NCI-H2196 (cell line): ENCODE results near the gene TASP1.
"Not testable (repeated sequence)": the region's sequence is repeated elsewhere in the genome, so short reads cannot be mapped to it uniquely, and the experiment has no call there.

Experiments used
- DNase-seq: peaks from one replicate; lab custom pipeline; 2025; ENCODE audit not compliant: unreplicated experiment; lab: John Stamatoyannopoulos, UW

Gene TASP1

DNA sequence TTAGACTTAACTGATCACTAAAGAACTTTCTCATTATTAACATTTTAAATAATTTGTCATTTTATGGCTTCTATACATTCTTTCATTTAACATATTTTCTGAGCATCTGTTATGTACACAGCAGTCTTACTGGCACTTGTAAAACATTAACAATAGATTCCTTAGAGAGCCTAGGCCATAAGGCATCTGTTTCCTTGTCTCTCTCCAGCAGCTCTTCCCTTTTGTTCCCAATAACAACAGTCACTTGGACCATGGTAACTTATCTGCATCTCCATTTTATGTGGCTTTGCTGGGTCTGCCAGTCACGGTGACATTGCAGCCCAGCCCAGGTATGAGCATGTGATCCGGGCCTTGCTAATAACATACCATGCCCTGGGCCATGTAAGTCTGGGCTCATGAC is 11.7 kb upstream of the TASP1 start:
- no peak for DNase-seq

DNA sequence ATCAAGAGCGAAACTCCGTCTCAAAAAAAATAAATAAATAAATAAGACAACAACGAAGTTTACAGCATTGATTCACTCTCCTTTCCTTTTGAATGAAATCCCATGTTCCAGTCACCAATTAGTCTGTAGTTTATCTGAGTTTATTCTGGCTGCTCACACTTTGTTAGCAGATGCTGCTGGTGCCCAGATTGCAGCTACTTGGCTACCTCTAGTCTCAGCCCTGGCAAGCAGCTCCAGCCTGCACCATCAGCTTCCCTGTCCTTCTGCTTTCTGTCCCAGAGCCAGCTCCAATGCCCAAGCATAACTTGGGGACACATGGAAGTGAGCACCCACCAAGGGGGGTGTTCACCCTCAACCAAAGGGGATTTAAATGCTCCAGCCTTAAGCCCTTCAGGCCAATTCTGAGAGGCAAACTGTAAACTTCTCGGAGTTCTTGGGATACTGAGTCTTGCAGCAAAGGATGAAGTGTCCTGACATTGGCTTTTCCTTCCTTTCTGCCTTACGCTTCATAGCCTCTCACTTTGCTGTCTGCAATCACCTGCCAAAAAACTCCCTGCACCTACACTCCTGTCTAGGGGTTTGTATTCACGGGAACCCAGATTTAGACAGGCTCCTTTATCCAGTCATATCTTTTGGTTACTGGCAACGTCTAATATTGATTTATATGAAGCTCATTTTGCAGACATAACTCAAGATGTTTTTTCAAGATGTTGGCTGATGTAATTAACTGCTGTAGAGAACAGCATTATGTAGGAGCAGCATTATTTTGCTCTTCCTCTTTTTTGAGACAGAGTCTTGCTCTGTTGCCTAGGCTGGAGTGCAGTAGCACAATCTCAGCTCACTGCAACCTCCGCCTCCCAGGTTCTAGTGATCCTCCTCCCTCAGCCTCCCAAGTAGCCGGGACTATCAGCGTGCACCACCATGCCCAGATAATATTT is 9.8 kb upstream of the TASP1 start:
- no peak for DNase-seq

DNA sequence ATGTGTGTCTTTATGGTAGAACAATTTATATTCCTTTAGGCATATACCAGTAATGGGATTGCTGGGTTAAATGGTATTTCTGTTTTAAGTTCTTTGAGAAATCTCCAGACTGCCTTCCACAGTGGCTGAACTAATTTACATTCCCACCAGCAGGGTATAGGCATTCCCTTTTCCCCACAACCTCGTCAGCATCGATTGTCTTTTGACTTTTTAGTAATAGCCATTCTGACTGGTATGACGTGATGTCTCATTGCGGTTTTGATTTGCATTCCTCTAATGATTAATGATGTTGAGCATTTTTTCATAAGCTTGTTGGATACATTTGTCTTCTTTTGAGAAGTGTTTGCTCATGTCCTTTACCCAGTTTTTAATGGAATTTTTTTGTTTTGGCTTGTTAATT is 5.3 kb upstream of the TASP1 start:
- no peak for DNase-seq

- no peak for DNase-seq
Measured at GRCh38 chr20:13639150-13639497, 392 bp upstream of the TASP1 start.

DNA sequence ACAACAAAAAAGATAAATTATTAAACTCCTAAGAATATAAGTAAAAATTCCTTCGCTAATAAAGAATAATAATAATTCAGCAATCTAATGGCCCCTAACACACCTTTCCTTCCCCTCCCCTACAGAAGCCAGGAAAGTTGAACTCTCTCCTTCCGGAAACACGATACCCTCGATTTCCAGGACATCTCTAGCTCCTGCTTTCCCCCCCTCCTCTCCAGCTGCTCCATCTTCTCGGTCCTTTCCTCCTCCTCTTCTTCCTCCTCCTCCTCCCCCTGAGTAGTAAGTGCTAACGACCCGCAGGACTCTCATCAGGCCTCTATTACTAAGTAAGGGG is 603 bp downstream of the TASP1 start:
- peak; percentile 11 for DNase-seq

- no peak for DNase-seq
Measured at GRCh38 chr20:13632431-13632830, 6.3 kb downstream of the TASP1 start.

DNA sequence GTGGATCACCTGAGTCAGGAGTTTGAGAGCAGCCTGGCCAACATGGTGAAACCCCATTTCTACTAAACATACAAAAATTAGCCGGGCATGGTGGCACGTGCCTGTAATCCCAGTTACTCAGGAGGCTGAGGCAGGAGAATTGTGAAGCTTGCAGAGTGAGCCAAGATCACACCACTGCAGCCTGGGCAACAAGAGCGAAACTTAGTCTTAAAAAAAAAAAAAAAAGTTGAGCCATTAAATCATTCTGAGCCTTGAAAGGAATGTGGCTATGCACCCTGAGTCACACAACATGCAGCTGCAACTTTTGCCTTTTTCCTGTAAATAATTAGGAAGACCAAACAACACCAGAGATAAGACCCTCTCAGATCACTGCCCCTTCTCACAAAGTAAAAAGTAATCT is 11.2 kb downstream of the TASP1 start:
- DNase-seq, result not testable (repeated sequence)

DNA sequence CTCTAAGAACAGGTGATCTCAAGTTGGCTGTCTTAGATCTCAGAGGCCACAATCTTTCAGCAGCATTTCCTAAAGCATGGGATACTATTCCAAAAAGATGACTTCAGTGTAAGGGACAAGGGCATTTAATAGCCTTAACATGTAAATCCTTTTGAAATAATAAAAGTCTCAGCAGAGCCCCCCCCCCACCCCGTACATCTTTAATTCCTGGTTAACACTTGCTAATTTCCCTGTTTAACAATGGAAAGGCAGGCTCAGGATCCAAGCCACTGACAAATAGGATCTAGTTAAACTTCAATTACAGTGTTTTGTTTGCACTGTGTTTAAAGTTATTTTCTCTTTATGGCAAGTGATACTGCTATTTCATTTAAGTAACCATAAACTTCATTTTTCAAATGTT is 12.0 kb downstream of the TASP1 start:
- DNase-seq, result no peak

DNA sequence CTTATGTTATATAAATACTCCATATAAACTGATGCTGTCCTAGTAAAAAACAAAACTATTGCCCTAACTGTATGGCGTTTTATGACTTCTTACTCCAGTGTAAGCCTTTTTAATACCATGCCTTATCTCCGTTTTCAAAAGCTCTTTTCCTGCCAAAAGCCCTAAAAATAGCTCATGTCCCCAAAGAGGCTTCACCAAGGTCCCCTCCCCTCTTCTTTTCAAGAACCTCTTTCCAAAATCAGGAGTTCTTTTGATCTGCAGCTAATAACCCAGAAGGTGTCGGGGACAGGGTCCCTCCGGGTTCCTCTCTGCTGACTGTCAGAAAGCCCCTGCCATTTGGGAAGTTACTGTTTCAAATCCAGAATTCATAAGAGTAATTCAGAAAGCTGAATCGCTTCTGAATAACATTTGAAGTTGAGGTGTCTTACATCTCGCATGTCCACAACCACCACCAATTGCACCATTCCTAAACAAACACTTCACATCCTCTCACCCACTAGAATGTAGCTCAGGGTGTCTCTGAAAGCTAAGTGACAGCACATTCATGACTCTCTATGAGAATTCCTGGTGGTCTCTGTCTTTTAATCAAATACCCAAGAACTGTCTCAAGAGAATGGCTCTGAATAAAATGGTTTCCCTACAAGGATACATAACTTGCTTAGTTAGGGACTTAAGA is 13.3 kb downstream of the TASP1 start:
- no peak for DNase-seq

GRCh38 chr20:13619415-13619814 is 19.3 kb downstream of the TASP1 start:
- not testable (repeated sequence) for DNase-seq

DNA sequence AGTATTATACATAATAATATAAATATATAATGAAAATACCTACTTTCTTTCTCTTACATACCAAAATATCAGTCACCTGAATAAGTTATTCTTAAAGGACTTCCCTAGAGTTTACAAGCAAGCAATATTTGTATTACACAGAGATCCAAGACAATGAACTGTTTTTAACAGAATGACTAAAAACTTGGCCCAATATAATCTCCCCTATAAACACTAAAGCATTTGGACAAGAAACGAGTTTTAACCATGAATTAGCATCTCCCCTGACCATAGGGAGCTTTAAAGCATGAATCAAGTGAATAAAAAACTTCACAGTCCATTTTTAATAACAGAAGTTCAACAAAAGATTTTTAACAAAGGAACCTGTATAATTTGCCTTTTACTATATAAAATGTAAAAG is 20.3 kb downstream of the TASP1 start:
- not testable (repeated sequence) for DNase-seq

GRCh38 chr20:13617585-13617984 is 21.1 kb downstream of the TASP1 start:
- DNase-seq, result not testable (repeated sequence)

DNA sequence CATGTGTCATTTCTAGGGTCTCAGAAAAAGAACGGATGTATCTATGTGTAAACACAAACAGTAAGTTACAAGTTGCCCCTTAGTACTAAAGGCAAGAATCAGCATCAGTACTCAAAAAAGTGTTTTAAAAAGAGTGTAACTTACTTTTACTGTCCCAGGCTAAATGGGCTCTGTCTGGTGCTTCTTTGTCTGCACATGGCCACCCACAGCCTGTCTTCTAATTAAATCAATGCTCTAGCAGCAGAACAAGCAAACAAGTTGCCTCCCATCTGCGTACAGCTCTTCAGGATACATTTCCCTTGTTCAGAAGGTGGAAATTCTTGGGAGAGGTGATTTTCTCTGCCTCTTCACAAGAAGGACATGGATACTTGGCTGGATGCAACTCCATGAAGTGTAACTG is 22.0 kb downstream of the TASP1 start:
- DNase-seq, result not testable (repeated sequence)

DNA sequence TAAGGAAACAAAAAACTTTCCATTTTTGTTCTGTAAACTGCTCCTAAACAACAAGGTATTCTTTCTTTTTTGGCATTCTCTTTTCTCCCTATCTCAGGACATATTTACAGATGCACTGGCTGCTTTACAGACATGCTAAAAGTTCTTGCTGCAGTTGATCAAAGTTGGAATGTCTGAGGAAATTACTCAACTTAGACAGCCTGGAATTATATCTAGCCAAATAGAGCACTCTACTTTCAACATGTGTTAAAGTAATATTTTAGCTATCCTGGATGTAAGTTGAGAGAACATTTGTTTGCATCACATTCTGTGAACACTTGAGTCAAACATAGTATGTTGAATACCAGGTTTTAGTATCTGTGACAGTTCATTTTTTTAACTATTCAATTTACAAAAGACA is 24.8 kb downstream of the TASP1 start:
- no peak for DNase-seq

- no peak for DNase-seq
Measured at GRCh38 chr20:13611611-13612125, 27.1 kb downstream of the TASP1 start.

DNA sequence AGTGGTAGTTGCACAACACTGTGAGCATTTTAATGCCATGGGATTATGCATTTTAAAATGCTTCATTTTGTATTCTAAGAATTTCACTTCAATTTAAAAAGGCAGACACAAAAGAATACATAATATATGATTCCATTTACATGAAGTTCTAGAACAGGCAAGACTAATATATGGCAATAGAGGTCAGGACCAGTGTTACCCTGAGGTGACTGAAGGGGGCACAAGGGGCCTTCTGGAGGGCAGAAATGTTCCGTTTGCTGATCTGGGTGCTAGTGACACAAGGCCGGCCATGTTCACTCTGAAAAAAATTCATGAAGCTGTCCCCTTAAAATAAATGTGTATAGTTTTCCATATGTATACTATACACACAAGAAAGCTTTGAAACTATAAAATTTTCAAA is 28.5 kb downstream of the TASP1 start:
- no peak for DNase-seq

GRCh38 chr20:13608066-13608465 is 30.7 kb downstream of the TASP1 start:
- DNase-seq, result no peak

DNA sequence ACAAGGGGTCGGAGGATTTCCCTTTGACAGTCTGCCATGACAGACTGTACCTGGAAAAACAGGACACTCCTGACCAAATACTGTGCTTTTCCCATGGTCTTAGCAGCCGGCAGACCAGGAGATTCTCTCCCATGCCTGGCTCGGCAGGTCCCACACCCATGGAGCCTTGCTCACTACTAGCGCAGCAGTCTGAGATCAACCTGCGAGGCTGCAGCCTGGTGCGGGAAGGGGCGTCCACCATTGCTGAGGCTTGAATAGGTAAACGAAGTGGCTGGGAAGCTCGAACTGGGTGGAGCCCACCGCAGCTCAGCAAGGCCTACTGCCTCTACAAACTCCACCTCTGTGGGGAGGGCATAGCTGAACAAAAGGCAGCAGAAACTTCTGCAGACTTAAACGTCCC is 45.3 kb downstream of the TASP1 start:
- not testable (repeated sequence) for DNase-seq

DNA sequence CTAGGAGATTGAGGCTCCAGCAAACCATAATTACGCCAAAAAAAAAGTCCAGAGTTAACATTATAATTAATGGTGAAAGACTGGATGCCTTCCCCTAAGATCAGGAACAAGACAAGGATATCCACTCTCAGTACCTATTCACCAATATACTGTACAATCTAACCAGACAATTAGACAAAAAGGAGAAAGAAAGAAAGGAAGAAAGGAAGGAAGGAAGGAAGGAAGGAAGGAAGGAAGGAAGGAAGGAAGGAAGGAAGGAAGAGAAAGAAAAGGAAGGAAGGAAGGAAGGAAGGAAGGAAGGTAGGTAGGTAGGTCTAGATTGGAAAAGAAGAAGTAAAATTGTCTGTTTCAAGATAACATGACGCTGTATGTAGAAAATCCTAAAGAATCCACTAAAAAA is 50.7 kb downstream of the TASP1 start:
- DNase-seq, result no peak

DNA sequence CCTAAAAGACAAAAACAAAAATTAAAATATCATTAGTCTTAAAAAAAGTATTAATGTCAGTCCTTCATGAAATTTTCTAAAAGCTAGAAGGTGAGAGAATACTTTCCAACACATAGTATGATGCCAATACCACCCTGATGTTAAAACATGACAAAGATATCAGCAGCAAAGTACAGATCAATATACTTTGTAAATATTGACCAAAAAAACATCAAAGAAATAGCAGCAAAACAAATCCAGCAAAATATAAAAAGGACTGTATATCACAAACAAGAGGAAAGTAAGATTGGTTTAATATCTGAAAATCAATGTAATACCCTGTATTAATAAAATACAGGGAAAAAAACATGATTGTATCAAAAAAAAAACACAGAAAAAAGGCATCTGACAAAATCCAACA is 51.4 kb downstream of the TASP1 start:
- no peak for DNase-seq

GRCh38 chr20:13586133-13586532 is 52.6 kb downstream of the TASP1 start:
- no peak for DNase-seq

DNA sequence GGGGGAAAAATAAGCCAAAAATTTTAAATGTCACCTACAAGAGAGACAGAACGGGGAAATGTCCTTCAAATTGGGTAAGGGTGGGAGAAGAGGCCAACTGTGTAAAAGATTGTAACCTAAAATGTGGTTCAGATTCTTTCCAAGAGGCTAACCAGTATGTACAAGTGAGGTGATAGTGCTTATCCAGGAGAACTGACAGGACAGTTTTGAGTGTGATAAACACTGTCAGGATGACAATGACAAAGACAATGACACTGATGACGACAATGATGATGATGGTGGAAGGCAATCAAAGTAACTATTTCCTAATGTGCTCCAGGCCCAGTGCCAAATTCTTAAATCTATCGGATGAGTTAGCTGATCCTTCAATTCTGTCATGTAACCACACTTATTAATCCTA is 57.3 kb downstream of the TASP1 start:
- no peak for DNase-seq
